ENCODE data around the gene AMER2.
A peak's percentile ranks its signal among the peaks of the same experiment; 100 is the strongest.

Gene AMER2

DNA sequence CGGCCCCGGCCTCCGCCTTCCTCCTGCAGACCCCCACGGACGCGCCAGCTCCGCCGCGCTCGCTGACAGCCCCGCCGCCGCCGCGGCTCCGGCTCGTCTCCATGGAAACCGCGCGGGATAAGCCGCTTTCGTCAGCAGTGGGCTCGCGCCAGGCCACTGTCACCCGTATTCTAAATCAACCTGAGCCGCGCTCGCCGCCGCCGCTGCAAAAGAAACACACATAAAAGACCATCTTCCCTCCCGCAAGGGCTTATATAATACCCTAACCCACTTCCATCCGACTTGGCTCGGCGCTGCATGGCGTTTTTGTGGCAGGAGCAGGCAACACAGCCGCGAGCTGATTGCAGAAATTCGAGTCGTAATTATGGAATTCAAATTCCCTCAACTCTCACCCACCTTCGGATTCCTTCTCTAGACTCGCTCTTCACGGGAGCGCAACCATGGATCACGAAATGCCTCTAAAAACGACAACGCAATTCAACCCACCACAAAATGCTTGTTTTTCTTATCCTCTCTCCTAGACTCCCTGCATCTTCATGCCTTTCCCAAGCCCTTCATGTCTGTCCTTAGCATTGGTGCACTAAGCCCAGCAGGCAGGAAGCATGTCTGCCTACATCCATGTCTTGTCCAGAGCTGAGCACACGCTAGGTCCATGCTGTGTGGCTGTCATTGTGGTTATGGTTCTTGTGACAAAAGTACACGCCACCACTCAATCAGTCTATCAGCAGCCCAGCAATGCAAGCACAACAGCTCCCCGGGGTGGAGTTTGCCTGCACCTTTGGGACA, at the start of gene AMER2:
AMER2 (minus strand) TSS at position 772 of the 786 bp plus-strand sequence; CDS start at position 103, 669 bp downstream.
- Histone ChIP-seq H3K27ac (ENCODE audit: low read depth, low read length) (no peak within 1 kb of the TSS), H3K9ac (ENCODE audit: low read length) (no peak within 1 kb of the TSS), H3K27me3 (ENCODE audit: control insufficient read depth, insufficient read depth, low read length) (peaks cover 8% of the 10 kb centered on the region)

GRCh38 chr13:25218019-25218418, 45.9 kb upstream of the AMER2 start:
- no peak overlapping the region for H3K4me3 ChIP-seq (ENCODE audit: low read length)
- no peak overlapping the region for H3K9ac ChIP-seq (ENCODE audit: low read length)
- H3K27ac ChIP-seq (ENCODE audit: low read depth, low read length): no peak overlapping the region
- no peaks in the 10 kb centered on the region for H3K27me3 ChIP-seq (ENCODE audit: control insufficient read depth, insufficient read depth, low read length)
- no peaks in the 10 kb centered on the region for H3K36me3 ChIP-seq (ENCODE audit: control insufficient read depth, insufficient read depth, low read length)
- no peaks in the 10 kb centered on the region for H3K4me1 ChIP-seq (ENCODE audit: control insufficient read depth, insufficient read depth, low read length)

More for the DNA sequence above, at the start of gene AMER2:
- no peaks in the 10 kb centered on the region for H3K4me1 ChIP-seq (ENCODE audit: control insufficient read depth, insufficient read depth, low read length)
- peak within 1 kb of the TSS; percentile 25 for H3K4me3 ChIP-seq (ENCODE audit: low read length)
- no peaks in the 10 kb centered on the region for H3K36me3 ChIP-seq (ENCODE audit: control insufficient read depth, insufficient read depth, low read length)

DNA sequence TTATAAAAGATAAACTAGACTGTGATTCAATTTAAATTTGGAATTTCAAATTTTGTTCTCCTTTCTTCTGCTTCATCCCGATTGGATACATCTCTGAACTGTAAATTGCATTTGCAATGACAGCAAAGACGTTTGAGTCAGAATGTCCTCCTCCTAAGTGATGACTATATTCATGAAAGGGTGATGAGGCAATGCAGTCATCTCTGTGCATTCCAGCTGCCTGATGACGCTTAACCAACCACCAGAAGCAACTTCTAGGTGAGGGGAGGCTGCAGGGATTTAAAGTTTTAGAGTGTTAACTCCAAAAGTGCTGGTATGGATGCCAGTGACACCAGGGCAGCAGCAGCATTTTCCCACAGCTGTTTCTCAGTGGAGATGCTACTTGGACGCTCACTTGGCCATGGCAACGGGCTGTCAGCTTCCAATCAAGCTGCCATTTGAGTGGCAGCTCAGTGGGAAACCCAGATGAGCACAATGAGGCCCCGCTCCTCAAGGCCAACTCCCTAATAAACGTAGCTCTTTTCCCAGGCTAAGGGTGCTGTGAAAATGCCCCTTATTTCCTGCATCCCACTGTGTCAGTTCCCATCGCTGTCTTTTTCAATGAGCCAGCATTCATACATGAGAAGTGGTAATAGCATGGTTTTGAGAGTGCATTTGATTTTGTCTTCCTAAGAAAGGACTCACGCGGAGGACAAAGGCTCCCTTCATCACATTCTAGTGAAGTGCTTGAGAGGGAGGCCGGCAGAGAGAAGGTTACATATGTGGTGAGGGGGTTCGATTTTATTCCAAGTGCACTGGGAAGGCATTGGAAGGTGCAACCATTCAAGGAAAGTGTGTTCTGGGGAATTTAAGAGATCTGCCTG, 45.2 kb upstream of the AMER2 start:
- Histone ChIP-seq H3K27ac (ENCODE audit: low read depth, low read length) (no peak overlapping the region), H3K9ac (ENCODE audit: low read length) (no peak overlapping the region), H3K4me3 (ENCODE audit: low read length) (no peak overlapping the region)

DNA sequence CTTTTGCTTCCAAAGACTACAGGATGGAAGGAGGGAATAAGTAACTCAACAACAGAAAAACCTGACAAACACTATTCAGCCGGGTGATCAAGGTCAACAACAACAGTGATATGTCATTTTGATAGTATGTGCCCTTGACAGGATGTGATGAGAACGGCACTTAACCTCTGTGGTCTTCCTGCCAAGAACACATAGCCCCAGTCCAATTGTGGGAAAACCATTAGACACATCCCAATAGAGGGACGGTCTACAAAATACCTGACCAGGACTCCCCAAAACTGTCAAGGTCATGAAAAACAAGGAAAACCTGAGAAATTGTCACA, 43.1 kb upstream of the AMER2 start:
- no peaks in the 10 kb centered on the region for H3K4me1 ChIP-seq (ENCODE audit: control insufficient read depth, insufficient read depth, low read length)
- no peaks in the 10 kb centered on the region for H3K36me3 ChIP-seq (ENCODE audit: control insufficient read depth, insufficient read depth, low read length)
- H3K9ac ChIP-seq (ENCODE audit: low read length): no peak overlapping the region
- H3K27me3 ChIP-seq (ENCODE audit: control insufficient read depth, insufficient read depth, low read length): no peaks in the 10 kb centered on the region
- no peak overlapping the region for H3K4me3 ChIP-seq (ENCODE audit: low read length)
- H3K27ac ChIP-seq (ENCODE audit: low read depth, low read length): peak overlapping the region; percentile 53

More for the DNA sequence above, 45.2 kb upstream of the AMER2 start:
- H3K36me3 ChIP-seq (ENCODE audit: control insufficient read depth, insufficient read depth, low read length): no peaks in the 10 kb centered on the region
- no peaks in the 10 kb centered on the region for H3K4me1 ChIP-seq (ENCODE audit: control insufficient read depth, insufficient read depth, low read length)
- H3K27me3 ChIP-seq (ENCODE audit: control insufficient read depth, insufficient read depth, low read length): no peaks in the 10 kb centered on the region

GRCh38 chr13:25214491-25215252, 42.6 kb upstream of the AMER2 start:
- no peak overlapping the region for H3K9ac ChIP-seq (ENCODE audit: low read length)
- no peaks in the 10 kb centered on the region for H3K27me3 ChIP-seq (ENCODE audit: control insufficient read depth, insufficient read depth, low read length)
- no peaks in the 10 kb centered on the region for H3K36me3 ChIP-seq (ENCODE audit: control insufficient read depth, insufficient read depth, low read length)
- H3K4me1 ChIP-seq (ENCODE audit: control insufficient read depth, insufficient read depth, low read length): no peaks in the 10 kb centered on the region
- no peak overlapping the region for H3K4me3 ChIP-seq (ENCODE audit: low read length)
- H3K27ac ChIP-seq (ENCODE audit: low read depth, low read length): peak overlapping the region; percentile 53

GRCh38 chr13:25213715-25214114, 41.6 kb upstream of the AMER2 start:
- Histone ChIP-seq H3K9ac (ENCODE audit: low read length) (no peak overlapping the region), H3K36me3 (ENCODE audit: control insufficient read depth, insufficient read depth, low read length) (no peaks in the 10 kb centered on the region), H3K27ac (ENCODE audit: low read depth, low read length) (no peak overlapping the region), H3K4me1 (ENCODE audit: control insufficient read depth, insufficient read depth, low read length) (no peaks in the 10 kb centered on the region), H3K4me3 (ENCODE audit: low read length) (no peak overlapping the region), H3K27me3 (ENCODE audit: control insufficient read depth, insufficient read depth, low read length) (no peaks in the 10 kb centered on the region)

DNA sequence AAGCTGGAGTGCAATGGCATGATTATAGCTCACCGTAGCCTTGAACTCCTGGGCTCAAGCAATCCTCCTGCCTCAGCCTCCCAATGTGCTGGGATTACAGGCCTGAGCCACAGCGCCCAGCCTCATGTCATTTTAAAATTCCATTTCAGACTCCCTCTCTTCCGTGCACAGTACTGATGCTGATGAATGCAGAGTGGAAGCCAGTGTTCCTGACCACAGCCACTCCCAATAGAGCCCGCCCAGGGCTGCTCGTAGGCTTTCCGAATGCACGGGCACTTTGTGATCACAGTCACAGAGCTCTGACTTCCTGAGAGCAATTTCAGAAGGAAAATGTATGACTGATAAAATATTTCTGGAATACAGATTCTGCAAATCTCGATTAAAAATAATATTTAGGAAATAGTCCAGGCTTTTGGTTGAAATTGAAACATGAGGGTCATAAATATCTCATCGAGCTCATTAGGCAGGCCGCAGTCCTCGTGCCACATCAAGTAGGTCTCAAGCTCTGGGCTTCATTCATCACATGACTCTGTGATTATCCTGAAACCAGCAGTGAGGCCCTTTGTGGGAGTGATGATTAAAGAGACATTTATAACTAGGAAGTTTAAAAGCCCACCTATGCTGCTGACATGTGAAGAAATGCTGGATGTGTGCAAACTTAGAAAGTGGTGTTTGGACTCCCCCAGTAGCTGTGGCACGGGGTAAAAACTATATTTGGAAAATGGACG, 38.9 kb upstream of the AMER2 start:
- H3K9ac ChIP-seq (ENCODE audit: low read length): no peak overlapping the region
- no peak overlapping the region for H3K4me3 ChIP-seq (ENCODE audit: low read length)
- no peak overlapping the region for H3K27ac ChIP-seq (ENCODE audit: low read depth, low read length)

DNA sequence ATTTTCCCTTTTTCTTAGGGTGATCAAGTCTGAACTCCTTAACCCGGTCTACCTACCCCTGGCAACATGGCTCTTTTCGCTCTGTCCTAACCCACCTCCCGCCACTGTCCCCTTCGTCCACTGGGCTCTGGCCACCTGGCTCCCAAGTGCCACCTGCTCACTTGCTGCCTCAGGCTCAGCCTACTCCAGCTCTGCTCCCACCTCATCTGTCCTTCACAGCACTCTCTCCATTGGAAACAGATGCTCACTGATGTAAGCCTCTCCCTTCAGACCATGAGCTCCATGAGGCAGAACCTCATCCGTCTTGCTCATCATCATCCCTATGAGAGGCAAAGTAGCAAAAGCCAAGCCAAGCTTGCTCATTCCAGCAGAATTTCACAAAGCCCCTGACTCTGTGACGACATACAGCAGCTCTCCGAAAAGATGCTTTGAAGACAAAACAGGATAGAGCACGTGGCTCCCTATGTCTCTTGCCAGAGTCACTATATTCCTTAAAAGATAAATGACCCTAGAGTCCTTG, 35.3 kb upstream of the AMER2 start:
- H3K36me3 ChIP-seq (ENCODE audit: control insufficient read depth, insufficient read depth, low read length): no peaks in the 10 kb centered on the region
- H3K4me3 ChIP-seq (ENCODE audit: low read length): no peak overlapping the region
- H3K4me1 ChIP-seq (ENCODE audit: control insufficient read depth, insufficient read depth, low read length): no peaks in the 10 kb centered on the region
- no peak overlapping the region for H3K9ac ChIP-seq (ENCODE audit: low read length)
- H3K27me3 ChIP-seq (ENCODE audit: control insufficient read depth, insufficient read depth, low read length): no peaks in the 10 kb centered on the region
- no peak overlapping the region for H3K27ac ChIP-seq (ENCODE audit: low read depth, low read length)

More for the DNA sequence above, 38.9 kb upstream of the AMER2 start:
- H3K27me3 ChIP-seq (ENCODE audit: control insufficient read depth, insufficient read depth, low read length): no peaks in the 10 kb centered on the region
- H3K36me3 ChIP-seq (ENCODE audit: control insufficient read depth, insufficient read depth, low read length): no peaks in the 10 kb centered on the region
- H3K4me1 ChIP-seq (ENCODE audit: control insufficient read depth, insufficient read depth, low read length): no peaks in the 10 kb centered on the region

DNA sequence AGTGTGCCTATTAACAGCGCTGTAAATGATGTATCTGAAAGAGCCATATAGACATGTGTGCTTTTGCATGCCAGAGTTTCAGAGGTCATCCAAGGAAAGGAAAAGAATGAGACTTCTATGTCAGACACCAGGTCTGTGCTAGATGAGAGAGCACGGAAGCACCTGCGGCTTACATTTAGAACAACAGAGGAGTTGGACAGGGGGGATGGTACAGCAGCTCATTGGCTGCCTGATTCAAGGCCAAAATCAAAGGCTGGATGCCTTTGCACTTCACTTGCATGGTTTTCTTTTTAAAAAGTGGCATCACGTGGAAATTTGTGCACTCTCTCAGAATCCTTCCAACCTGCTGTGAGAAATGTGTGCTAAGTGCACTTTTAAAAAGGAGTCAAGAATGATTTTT, 32.8 kb upstream of the AMER2 start:
- Histone ChIP-seq H3K4me3 (ENCODE audit: low read length) (no peak overlapping the region), H3K27ac (ENCODE audit: low read depth, low read length) (no peak overlapping the region), H3K4me1 (ENCODE audit: control insufficient read depth, insufficient read depth, low read length) (no peaks in the 10 kb centered on the region), H3K9ac (ENCODE audit: low read length) (no peak overlapping the region), H3K36me3 (ENCODE audit: control insufficient read depth, insufficient read depth, low read length) (no peaks in the 10 kb centered on the region), H3K27me3 (ENCODE audit: control insufficient read depth, insufficient read depth, low read length) (no peaks in the 10 kb centered on the region)

- no peaks in the 10 kb centered on the region for H3K4me1 ChIP-seq (ENCODE audit: control insufficient read depth, insufficient read depth, low read length)
- H3K4me3 ChIP-seq (ENCODE audit: low read length): no peak overlapping the region
- no peaks in the 10 kb centered on the region for H3K36me3 ChIP-seq (ENCODE audit: control insufficient read depth, insufficient read depth, low read length)
- no peak overlapping the region for H3K27ac ChIP-seq (ENCODE audit: low read depth, low read length)
- no peaks in the 10 kb centered on the region for H3K27me3 ChIP-seq (ENCODE audit: control insufficient read depth, insufficient read depth, low read length)
- H3K9ac ChIP-seq (ENCODE audit: low read length): no peak overlapping the region
Measured at GRCh38 chr13:25203127-25203740, 31.1 kb upstream of the AMER2 start.

- Histone ChIP-seq H3K27ac (ENCODE audit: low read depth, low read length) (no peak overlapping the region), H3K4me1 (ENCODE audit: control insufficient read depth, insufficient read depth, low read length) (no peaks in the 10 kb centered on the region), H3K27me3 (ENCODE audit: control insufficient read depth, insufficient read depth, low read length) (no peaks in the 10 kb centered on the region), H3K36me3 (ENCODE audit: control insufficient read depth, insufficient read depth, low read length) (no peaks in the 10 kb centered on the region), H3K4me3 (ENCODE audit: low read length) (no peak overlapping the region), H3K9ac (ENCODE audit: low read length) (no peak overlapping the region)
Measured at GRCh38 chr13:25200783-25201182, 28.7 kb upstream of the AMER2 start.

All from rectal smooth muscle tissue (tissue), 1 donor.